Measurements from ENCODE around the gene ZC3H12C. TPM values are rescaled to one million over a fixed set of nuclear protein-coding genes. Genes with fewer than 3 reads are reported as not detected.
A peak's percentile ranks its signal among the peaks of the same experiment; 100 is the strongest.

The ZC3H12C gene
- total RNA-seq, 1 donor from 2014 or later: 11.8 TPM

GRCh38 chr11:110074499-110074898 is 18.7 kb upstream of the ZC3H12C start:
- Mint-ChIP-seq H3K27me3 (no peaks in the 10 kb centered on the region), H3K4me1 (ENCODE audit: unreplicated experiment) (peaks cover 21% of the 10 kb centered on the region), H3K9me3 (no peaks in the 10 kb centered on the region), H3K36me3 (no peaks in the 10 kb centered on the region), H3K4me3 (peak overlapping the region; percentile 25), H3K27ac (peak overlapping the region; percentile 82)
- TF ChIP-seq CTCF (conservative IDR thresholded peaks at IDR 0.05): no peak
- DNase-seq (ENCODE audit: extremely low spot score, unreplicated experiment): no peak

DNA sequence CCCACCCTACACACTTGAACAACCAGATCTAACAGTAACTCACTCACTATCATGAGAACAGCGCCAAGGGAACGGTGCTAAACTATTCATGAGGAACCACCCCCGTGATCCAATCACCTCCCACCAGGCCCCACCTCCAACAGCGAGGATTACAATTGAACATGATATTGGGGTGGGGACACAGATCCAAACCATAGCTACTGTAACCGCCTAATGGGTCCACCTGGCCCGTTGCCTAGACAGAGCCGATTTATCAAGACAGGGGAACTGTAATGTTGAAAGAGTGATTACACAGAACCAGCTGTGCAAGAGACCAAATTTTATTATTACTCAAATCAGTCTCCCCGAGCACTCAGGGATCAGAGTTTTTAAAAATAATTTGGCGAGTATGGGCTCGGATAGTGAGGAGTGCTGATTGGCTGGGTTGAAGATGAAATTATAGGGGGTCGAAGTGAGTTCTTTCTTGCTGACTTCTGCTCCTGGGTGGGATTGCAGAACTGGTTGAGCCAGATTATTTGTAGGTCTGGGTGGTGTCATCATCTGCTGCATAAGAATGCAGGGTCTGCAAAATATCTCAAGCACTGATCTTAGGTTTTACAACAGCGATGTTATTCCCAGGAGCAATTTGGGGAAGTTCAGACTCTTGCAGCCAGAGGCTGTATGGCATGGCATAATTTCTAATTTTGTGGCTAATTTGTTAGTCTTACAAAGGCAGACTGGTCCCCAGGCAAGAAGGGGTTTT is 17.9 kb upstream of the ZC3H12C start:
- Mint-ChIP-seq H3K4me3 (peak overlapping the region; percentile 68), H3K4me1 (ENCODE audit: unreplicated experiment) (peaks cover 18% of the 10 kb centered on the region), H3K9me3 (no peaks in the 10 kb centered on the region), H3K27ac (peak overlapping the region; percentile 82), H3K27me3 (no peaks in the 10 kb centered on the region), H3K36me3 (no peaks in the 10 kb centered on the region)
- DNase-seq (ENCODE audit: extremely low spot score, unreplicated experiment): no peak
- TF ChIP-seq CTCF (conservative IDR thresholded peaks at IDR 0.05): no peak

- DNase-seq (ENCODE audit: extremely low spot score, unreplicated experiment): no peak
These were observed 17.4 kb upstream of the ZC3H12C start for GRCh38 chr11:110075847-110076208.

DNA sequence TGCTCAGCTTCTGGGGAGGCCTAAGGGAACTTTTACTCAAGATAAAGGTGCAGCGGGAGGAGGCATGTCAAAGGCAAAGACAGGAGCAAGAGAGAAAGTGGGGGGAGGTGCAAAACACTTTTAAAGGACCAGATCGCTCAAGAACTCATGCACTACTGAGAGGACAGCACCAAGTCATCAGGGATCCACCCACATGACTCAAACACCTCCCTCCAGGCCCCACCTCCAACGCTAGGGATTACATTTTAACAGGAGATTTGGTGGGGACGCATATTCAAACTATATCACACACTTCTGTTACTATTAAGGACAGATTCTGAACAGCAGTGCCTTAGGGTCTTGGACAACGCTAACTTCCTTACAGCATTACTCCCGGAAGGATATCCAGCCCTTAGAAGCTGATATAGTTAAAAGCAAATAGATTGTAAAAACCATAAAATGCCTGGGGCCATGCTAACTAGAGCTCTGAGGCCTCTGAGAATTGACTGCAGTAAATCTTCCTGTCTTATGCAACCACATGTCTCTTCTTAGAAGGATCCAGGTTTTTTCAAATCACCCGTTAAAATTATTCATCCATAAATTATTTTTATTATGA is 16.7 kb upstream of the ZC3H12C start:
- Mint-ChIP-seq H3K27me3 (no peaks in the 10 kb centered on the region), H3K27ac (peak overlapping the region; percentile 82), H3K9me3 (no peaks in the 10 kb centered on the region), H3K4me3 (peak overlapping the region; percentile 16), H3K4me1 (ENCODE audit: unreplicated experiment) (peaks cover 18% of the 10 kb centered on the region), H3K36me3 (no peaks in the 10 kb centered on the region)
- DNase-seq (ENCODE audit: extremely low spot score, unreplicated experiment): no peak
- TF ChIP-seq CTCF (conservative IDR thresholded peaks at IDR 0.05): no peak

More at GRCh38 chr11:110075847-110076208, 17.4 kb upstream of the ZC3H12C start:
- no peak for TF ChIP-seq CTCF (conservative IDR thresholded peaks at IDR 0.05)
- no peaks in the 10 kb centered on the region for H3K9me3 Mint-ChIP-seq
- H3K27me3 Mint-ChIP-seq: no peaks in the 10 kb centered on the region
- H3K4me3 Mint-ChIP-seq: peak overlapping the region; percentile 68
- H3K27ac Mint-ChIP-seq: peak overlapping the region; percentile 82
- H3K36me3 Mint-ChIP-seq: no peaks in the 10 kb centered on the region
- peaks cover 18% of the 10 kb centered on the region for H3K4me1 Mint-ChIP-seq (ENCODE audit: unreplicated experiment)

- peaks cover 18% of the 10 kb centered on the region for H3K4me1 Mint-ChIP-seq (ENCODE audit: unreplicated experiment)
- peak overlapping the region; percentile 46 for H3K27ac Mint-ChIP-seq
These were observed 15.8 kb upstream of the ZC3H12C start for GRCh38 chr11:110077346-110077745.

More at GRCh38 chr11:110077346-110077745, 15.8 kb upstream of the ZC3H12C start:
- no peaks in the 10 kb centered on the region for H3K9me3 Mint-ChIP-seq
- H3K27me3 Mint-ChIP-seq: no peaks in the 10 kb centered on the region
- TF ChIP-seq CTCF (conservative IDR thresholded peaks at IDR 0.05): no peak
- no peak for DNase-seq (ENCODE audit: extremely low spot score, unreplicated experiment)
- no peak overlapping the region for H3K4me3 Mint-ChIP-seq
- no peaks in the 10 kb centered on the region for H3K36me3 Mint-ChIP-seq

All from type B pancreatic cell (in vitro differentiated cells).